KOPT-K1 (cell line): Measurements from ENCODE around the gene IMMP2L.
A peak's percentile ranks its signal among the peaks of the same experiment; 100 is the strongest.

Source experiments
- H3K27ac ChIP-seq: fragments of 200-600 bp; sonication (generic); 2 replicates; pipeline ENCODE4 v1.5.1; 2016; ENCODE audit warnings: antibody characterized with exemption, mild to moderate bottlenecking, low read depth, low read length; ENCODE audit not compliant: poor library complexity, severe bottlenecking
- H3K36me3 ChIP-seq: fragments of 200-600 bp; sonication (generic); 2 replicates; pipeline ENCODE4 v1.5.1; 2017; ENCODE audit warnings: antibody characterized with exemption, mild to moderate bottlenecking, low read length, moderate library complexity; ENCODE audit not compliant: insufficient read depth
- H3K9me3 ChIP-seq: fragments of 200-600 bp; sonication (generic); 2 replicates; pipeline ENCODE4 v1.5.1; 2017; ENCODE audit warnings: antibody characterized with exemption, low read length, mild to moderate bottlenecking; ENCODE audit not compliant: insufficient read depth, poor library complexity, severe bottlenecking

Gene IMMP2L

GRCh38 chr7:111571720-111572119, 9.4 kb upstream of the IMMP2L start:
- Histone ChIP-seq H3K27ac (no peak overlapping the region), H3K36me3 (no peaks in the 10 kb centered on the region), H3K9me3 (peaks cover 32% of the 10 kb centered on the region)

DNA sequence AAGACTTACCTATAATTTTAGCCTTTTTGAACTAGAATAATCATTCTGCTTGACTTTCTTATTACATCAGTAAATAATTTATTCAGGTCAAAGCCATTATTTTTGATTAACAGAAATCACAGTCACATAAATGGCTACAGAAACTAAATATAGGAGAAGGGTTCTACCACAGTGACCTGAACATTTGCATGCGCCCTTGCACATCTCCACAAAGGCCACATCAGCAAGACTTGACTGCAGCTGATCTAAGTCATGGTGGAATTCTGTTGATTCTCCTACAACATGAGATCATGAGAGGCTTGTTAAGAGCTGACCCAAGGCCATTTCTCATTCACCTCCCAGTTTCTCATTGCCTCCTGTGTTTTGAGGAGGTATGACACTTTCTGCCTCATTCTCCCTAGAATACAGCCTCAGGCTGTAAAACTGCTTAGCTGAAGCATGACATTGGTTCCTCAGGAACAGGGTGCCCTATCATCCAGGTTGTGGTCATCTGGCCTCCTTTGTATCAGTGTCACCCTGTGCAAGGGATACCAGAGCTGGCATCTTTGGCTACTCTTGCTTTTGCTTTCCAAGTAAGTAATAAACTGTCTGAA, 6.7 kb upstream of the IMMP2L start:
- H3K27ac ChIP-seq = no peak overlapping the region
- H3K9me3 ChIP-seq = peaks cover 32% of the 10 kb centered on the region
- no peaks in the 10 kb centered on the region for H3K36me3 ChIP-seq

DNA sequence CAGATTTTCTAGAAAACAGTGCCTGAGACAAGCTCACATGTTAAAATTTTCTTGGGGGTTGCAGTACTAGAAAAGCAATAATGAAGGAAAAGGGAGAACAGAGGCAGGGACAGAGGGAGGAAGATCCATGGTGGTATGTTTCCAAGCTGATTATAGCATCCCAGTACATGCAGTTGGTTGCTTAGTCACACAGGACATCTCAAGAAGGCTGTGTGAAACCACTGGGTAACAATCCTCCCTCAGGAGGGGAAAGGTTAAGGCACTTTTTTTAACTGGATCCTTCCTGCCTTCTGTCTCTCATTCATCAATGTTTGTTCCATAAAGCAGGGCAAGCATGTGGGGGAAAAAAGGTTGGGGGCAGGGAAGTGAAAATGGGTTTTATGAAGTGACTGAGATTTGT, 6.1 kb upstream of the IMMP2L start:
- Histone ChIP-seq H3K36me3 (no peaks in the 10 kb centered on the region), H3K9me3 (peaks cover 31% of the 10 kb centered on the region), H3K27ac (no peak overlapping the region)

DNA sequence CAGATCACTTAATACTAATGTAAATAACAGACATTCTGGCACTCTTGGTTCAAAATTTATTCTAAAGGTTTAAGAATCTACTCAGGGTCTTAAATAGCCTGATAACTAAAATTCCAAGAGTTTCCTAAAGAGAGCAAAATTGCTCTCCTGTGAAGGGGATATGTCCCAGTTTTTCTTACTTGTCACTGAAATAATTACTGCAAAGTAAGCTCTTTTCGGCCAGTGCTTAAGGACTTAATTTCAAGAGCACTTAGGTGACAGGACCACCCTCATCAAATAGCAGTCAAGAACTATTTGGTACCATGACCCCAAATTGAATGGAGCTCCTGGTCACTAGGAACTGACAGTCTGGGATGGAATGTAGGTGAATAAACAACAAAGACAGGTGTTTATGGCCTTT, 1.8 kb upstream of the IMMP2L start:
- Histone ChIP-seq H3K9me3 (no peaks in the 10 kb centered on the region), H3K27ac (no peak overlapping the region), H3K36me3 (no peaks in the 10 kb centered on the region)

DNA sequence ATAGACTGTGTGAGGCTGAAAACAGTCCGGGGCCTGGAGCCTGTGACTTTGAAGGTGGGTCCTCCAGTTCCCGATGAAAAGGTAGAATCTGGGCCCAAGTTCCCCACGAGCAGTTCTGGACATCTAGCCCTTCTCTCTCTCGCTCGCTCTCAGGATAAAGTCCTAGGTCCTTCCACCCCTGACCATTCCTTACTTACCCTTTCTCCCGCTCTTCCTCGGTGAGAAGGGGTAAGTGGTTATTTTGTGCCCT, 713 bp downstream of the IMMP2L start:
- Histone ChIP-seq H3K36me3 (peaks cover 23% of the 10 kb centered on the region; the same call in 1 of the 2 replicates), H3K27ac (peak overlapping the region; percentile 71), H3K9me3 (no peaks in the 10 kb centered on the region)

GRCh38 chr7:111560773-111561653, 1.3 kb downstream of the IMMP2L start:
- Histone ChIP-seq H3K9me3 (no peaks in the 10 kb centered on the region), H3K27ac (peak overlapping the region; percentile 71), H3K36me3 (peaks cover 25% of the 10 kb centered on the region; the same call in 1 of the 2 replicates)

- no peaks in the 10 kb centered on the region for H3K9me3 ChIP-seq
- peaks cover 37% of the 10 kb centered on the region; the same call in 1 of the 2 replicates for H3K36me3 ChIP-seq
- H3K27ac ChIP-seq = peak overlapping the region; percentile 15
Measured at GRCh38 chr7:111558991-111559390, 3.3 kb downstream of the IMMP2L start.

- H3K9me3 ChIP-seq = no peaks in the 10 kb centered on the region
- H3K36me3 ChIP-seq = peaks cover 56% of the 10 kb centered on the region
- H3K27ac ChIP-seq = no peak overlapping the region
Measured at GRCh38 chr7:111556977-111557376, 5.3 kb downstream of the IMMP2L start.

DNA sequence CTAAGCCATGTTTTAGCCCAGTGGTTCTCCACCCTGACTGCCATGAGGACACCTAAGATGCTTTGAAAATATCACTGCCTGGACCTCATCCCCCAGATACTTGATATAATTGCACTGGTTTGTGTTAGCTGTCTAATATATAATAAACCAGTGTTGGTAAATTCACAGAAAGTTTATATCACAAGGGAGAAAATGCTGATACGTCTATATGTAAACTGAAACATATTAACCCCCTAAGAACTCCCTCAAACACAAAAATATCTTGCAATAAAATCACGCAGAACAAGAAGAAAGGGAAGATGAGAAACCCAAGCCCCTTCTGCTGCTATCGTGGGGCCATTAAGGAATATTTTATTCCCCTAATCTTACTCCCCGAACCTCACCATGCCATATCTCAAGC, 8.2 kb downstream of the IMMP2L start:
- no peaks in the 10 kb centered on the region for H3K9me3 ChIP-seq
- H3K27ac ChIP-seq = no peak overlapping the region
- H3K36me3 ChIP-seq = peaks cover 73% of the 10 kb centered on the region

- no peaks in the 10 kb centered on the region for H3K36me3 ChIP-seq
- H3K27ac ChIP-seq = no peak overlapping the region
- no peaks in the 10 kb centered on the region for H3K9me3 ChIP-seq
Measured at GRCh38 chr7:111541067-111541466, 21.2 kb downstream of the IMMP2L start.

DNA sequence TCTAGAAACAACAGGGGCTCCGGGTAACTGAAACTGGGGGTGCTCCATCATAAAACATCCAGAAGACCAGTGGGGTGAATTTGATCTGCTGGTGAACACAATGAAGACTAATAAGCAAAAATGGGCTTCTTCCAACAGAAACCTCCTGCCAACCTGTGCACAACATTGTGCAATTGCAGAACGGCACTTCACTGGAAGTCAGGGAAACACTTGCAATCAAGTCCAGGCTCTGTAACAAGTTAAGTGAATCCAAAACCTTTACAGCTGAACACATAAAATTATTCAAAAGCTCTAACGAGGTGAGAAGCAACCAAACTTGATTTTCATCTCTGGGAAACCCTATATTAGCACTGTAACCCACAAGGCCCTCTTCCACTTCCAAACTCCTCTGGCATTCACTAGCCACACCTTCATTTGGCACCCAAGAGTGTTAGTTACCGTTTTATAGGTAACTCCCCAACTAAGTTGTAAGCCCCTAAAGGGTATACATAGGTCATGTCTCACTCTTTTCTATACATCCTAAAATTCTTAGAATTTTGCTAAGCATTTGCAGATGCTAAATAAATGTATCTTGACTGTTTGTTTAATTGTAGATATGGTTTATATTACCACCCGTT, 22.0 kb downstream of the IMMP2L start:
- no peaks in the 10 kb centered on the region for H3K36me3 ChIP-seq
- H3K9me3 ChIP-seq = no peaks in the 10 kb centered on the region
- H3K27ac ChIP-seq = no peak overlapping the region

- H3K9me3 ChIP-seq = no peaks in the 10 kb centered on the region
- no peak overlapping the region for H3K27ac ChIP-seq
- H3K36me3 ChIP-seq = no peaks in the 10 kb centered on the region
Measured at GRCh38 chr7:111537134-111537533, 25.2 kb downstream of the IMMP2L start.

GRCh38 chr7:111535142-111535870, 27.0 kb downstream of the IMMP2L start:
- H3K36me3 ChIP-seq = no peaks in the 10 kb centered on the region
- no peaks in the 10 kb centered on the region for H3K9me3 ChIP-seq
- no peak overlapping the region for H3K27ac ChIP-seq

GRCh38 chr7:111532625-111533024, 29.7 kb downstream of the IMMP2L start:
- Histone ChIP-seq H3K36me3 (no peaks in the 10 kb centered on the region), H3K27ac (no peak overlapping the region), H3K9me3 (no peaks in the 10 kb centered on the region)

GRCh38 chr7:111531993-111532392, 30.3 kb downstream of the IMMP2L start:
- Histone ChIP-seq H3K9me3 (no peaks in the 10 kb centered on the region), H3K36me3 (no peaks in the 10 kb centered on the region), H3K27ac (no peak overlapping the region)
